SK-N-SH (cell line): ENCODE data around the gene RBMS3. TPM values are rescaled to one million over a fixed set of nuclear protein-coding genes. Genes with fewer than 3 reads are reported as not detected.

ENCODE experiments used
- CTCF ChIA-PET: fragments of 300-600, 350-600 bp; formaldehyde crosslinking; extraction: SDS; loops from one replicate; lab custom pipeline; 2021; lab: Yijun Ruan, JAX
- POLR2A ChIA-PET: fragments of 350-600 bp; sonication (Branson Sonifier 250); formaldehyde crosslinking; extraction: SDS; loops from one replicate; lab custom pipeline; 2020; ENCODE audit warnings: antibody characterized with exemption, inconsistent platforms; lab: Yijun Ruan, JAX
- DNase-seq: peaks from one replicate; pipeline ENCODE4 v3.0.0; 2012
- H2AFZ ChIP-seq: fragments of 200-600 bp; sonication (generic); 2 replicates; pipeline ENCODE4 v1.8.1; 2016; ENCODE audit warnings: antibody characterized with exemption, mild to moderate bottlenecking, low read depth
- H3F3A ChIP-seq: fragments of 200-600 bp; sonication (generic); replicated peaks from 2 replicates; pipeline ENCODE3; 2016; ENCODE audit warnings: antibody characterized with exemption, mild to moderate bottlenecking; ENCODE audit not compliant: insufficient read depth
- H3K27ac ChIP-seq, 2 experiments: fragments of 200-500 bp in 1 of 2; fragments of 200-600 bp in 1 of 2; sonication (Bioruptor generic) in 1 of 2; sonication (generic), shearing (Covaris generic) in 1 of 2; 2 replicates each; pipeline versions ENCODE4 v1.5.1 to v1.6.1; 2014 to 2016; ENCODE audit warnings: low read depth in 2 of 2, inconsistent platforms in 1 of 2, low read length in 1 of 2, mild to moderate bottlenecking in 1 of 2, mixed read lengths in 1 of 2
- H3K27me3 ChIP-seq: fragments of 200-600 bp; sonication (generic), shearing (Covaris generic); 2 replicates; pipeline ENCODE4 v1.6.1; 2016; ENCODE audit warnings: mixed run types; ENCODE audit not compliant: insufficient read depth
- H3K36me3 ChIP-seq, 2 experiments: fragments of 200-500 bp in 1 of 2; fragments of 200-600 bp in 1 of 2; sonication (Bioruptor generic) in 1 of 2; sonication (generic) in 1 of 2; replicated peaks in 1 of 2; 2 replicates each; pipeline versions ENCODE3 to v1.5.1; 2014 to 2016; ENCODE audit warnings: low read length in 1 of 2, mild to moderate bottlenecking in 1 of 2; ENCODE audit not compliant: insufficient read depth in 2 of 2, control insufficient read depth in 1 of 2
- H3K4me1 ChIP-seq, 2 experiments: fragments of 200-500 bp in 1 of 2; fragments of 200-600 bp in 1 of 2; sonication (Bioruptor generic) in 1 of 2; sonication (generic), shearing (Covaris generic) in 1 of 2; 2 replicates each; pipeline versions ENCODE4 v1.5.1 to v1.6.1; 2014 to 2016; ENCODE audit warnings: low read depth in 1 of 2, low read length in 1 of 2, mixed run types in 1 of 2; ENCODE audit not compliant: insufficient read depth in 2 of 2, control insufficient read depth in 1 of 2
- H3K4me2 ChIP-seq: fragments of 200-600 bp; sonication (generic), shearing (Covaris generic); 2 replicates; pipeline ENCODE4 v1.6.1; 2017; ENCODE audit warnings: mixed run types
- H3K4me3 ChIP-seq, 2 experiments: fragments of 200-500 bp in 1 of 2; fragments of 200-600 bp in 1 of 2; sonication (Bioruptor generic) in 1 of 2; sonication (generic), shearing (Covaris generic) in 1 of 2; 2 replicates each; pipeline versions ENCODE4 v1.5.1 to v1.8.1; 2014 to 2016; ENCODE audit warnings: low read depth in 2 of 2, inconsistent platforms in 1 of 2, low read length in 1 of 2, mild to moderate bottlenecking in 1 of 2, mixed read lengths in 1 of 2, moderate library complexity in 1 of 2
- H3K79me2 ChIP-seq: fragments of 200-600 bp; sonication (generic); 2 replicates; pipeline ENCODE4 v1.8.1; 2017; ENCODE audit warnings: mild to moderate bottlenecking; ENCODE audit not compliant: insufficient read depth
- H3K9ac ChIP-seq: fragments of 200-600 bp; sonication (generic); 2 replicates; pipeline ENCODE4 v1.6.1; 2017; ENCODE audit warnings: mixed run types
- H3K9me2 ChIP-seq: fragments of 200-600 bp; sonication (generic); 2 replicates; pipeline ENCODE4 v1.6.1; 2017; ENCODE audit warnings: mixed run types
- H3K9me3 ChIP-seq: fragments of 200-600 bp; sonication (generic); 2 replicates; pipeline ENCODE4 v1.6.1; 2017; ENCODE audit warnings: mixed run types, mild to moderate bottlenecking, moderate library complexity
- H4K20me1 ChIP-seq: fragments of 200-600 bp; sonication (generic); 2 replicates; pipeline ENCODE4 v1.6.1; 2017; ENCODE audit warnings: mild to moderate bottlenecking, mixed run types; ENCODE audit not compliant: insufficient read depth
- CHD2 ChIP-seq: fragments of 150-350 bp; IDR thresholded peaks from 2 replicates; pipeline ENCODE4 v1.6.1; 2018; ENCODE audit warnings: low read length; ENCODE audit not compliant: partially characterized antibody
- EZH2phosphoT487 ChIP-seq: fragments of 200-600 bp; sonication (generic); IDR thresholded peaks from 2 replicates; pipeline ENCODE4 v1.6.1; 2017; ENCODE audit warnings: low read depth, mixed run types, mild to moderate bottlenecking, antibody characterized with exemption, moderate library complexity, borderline replicate concordance
- FOSL2 ChIP-seq: IDR thresholded peaks from 2 replicates; pipeline ENCODE4 v1.4.0; 2012; ENCODE audit warnings: low read depth, mild to moderate bottlenecking, moderate library complexity, borderline replicate concordance
- FOXJ3 ChIP-seq: sonication (generic); formaldehyde crosslinking; IDR thresholded peaks from 2 replicates; pipeline ENCODE4 v1.5.1; 2020; ENCODE audit warnings: mild to moderate bottlenecking, missing genetic modification reagents
- FOXM1 ChIP-seq: IDR thresholded peaks from 2 replicates; pipeline ENCODE4 v1.4.0; 2012; ENCODE audit warnings: low read depth, mild to moderate bottlenecking
- GATA2 ChIP-seq: sonication (generic); formaldehyde crosslinking; IDR thresholded peaks from 2 replicates; pipeline ENCODE4 v1.5.0; 2020; ENCODE audit warnings: mild to moderate bottlenecking, missing genetic modification reagents
- MEF2A ChIP-seq: IDR thresholded peaks from 2 replicates; pipeline ENCODE4 v1.4.0; 2012; ENCODE audit warnings: low read depth, borderline replicate concordance
- MXI1 ChIP-seq: IDR thresholded peaks from 2 replicates; pipeline ENCODE4 v1.6.1; 2012; ENCODE audit warnings: mild to moderate bottlenecking, low read depth, low read length, improper control_type of control experiment
- POLR2AphosphoS5 ChIP-seq: IDR thresholded peaks from 2 replicates; pipeline ENCODE4 v1.6.1; 2012; ENCODE audit warnings: low read depth, low read length
- RAD21 ChIP-seq: IDR thresholded peaks from 2 replicates; pipeline ENCODE4 v1.6.1; 2012; ENCODE audit warnings: mild to moderate bottlenecking, low read length
- RCOR1 ChIP-seq: fragments of 150-350 bp; IDR thresholded peaks from 2 replicates; pipeline ENCODE4 v1.6.1; 2017; ENCODE audit warnings: antibody characterized with exemption, low read length
- RXRA ChIP-seq: IDR thresholded peaks from 2 replicates; pipeline ENCODE4 v1.4.0; 2012; ENCODE audit warnings: low read depth, mild to moderate bottlenecking, borderline replicate concordance
- SMC3 ChIP-seq: IDR thresholded peaks from 2 replicates; pipeline ENCODE4 v1.6.1; 2012; ENCODE audit warnings: low read depth, low read length, improper control_type of control experiment
- TEAD4 ChIP-seq: IDR thresholded peaks from 2 replicates; pipeline ENCODE4 v1.4.0; 2012; ENCODE audit warnings: mild to moderate bottlenecking, borderline replicate concordance; ENCODE audit not compliant: insufficient read depth
- WGBS: methylation state at CpG from one replicate; pipeline ENCODE4 v1.1.6; 2017; ENCODE audit warnings: low lambda C conversion rate; 5-methylcytosine and 5-hydroxymethylcytosine counted together
- polyA plus RNA-seq, 3 experiments: library from polyadenylated mRNA; depleted of rRNA; stranded (reverse); fragments of >200 nt; gene quantifications; 2 replicates each; pipeline ENCODE4 v1.2.3, GENCODE V29; 2012
- TF ChIP-seq, protein P1 (sequence below): IDR thresholded peaks from 2 replicates; pipeline ENCODE4 v1.6.1; 2012; ENCODE audit warnings: mild to moderate bottlenecking, low read depth, low read length, moderate library complexity
- TF ChIP-seq, protein P2 (sequence below): fragments of 200-600 bp; sonication (generic); IDR thresholded peaks from 2 replicates; pipeline ENCODE4 v1.6.1; 2017; ENCODE audit warnings: antibody characterized with exemption, mild to moderate bottlenecking, moderate library complexity
- TF ChIP-seq, protein P3 (sequence below): fragments of 150-350 bp; IDR thresholded peaks from 2 replicates; pipeline ENCODE4 v1.6.1; 2017; ENCODE audit warnings: antibody characterized with exemption, low read length, low read depth, borderline replicate concordance
- TF ChIP-seq, protein P4 (sequence below): fragments of 150-350 bp; IDR thresholded peaks from 2 replicates; pipeline ENCODE4 v1.6.1; 2016; ENCODE audit warnings: mild to moderate bottlenecking, low read depth, low read length

The RBMS3 gene
- polyA plus RNA-seq, 1 of the 3 experiments (the other 2 are of a cell fraction): 8.2 TPM

DNA sequence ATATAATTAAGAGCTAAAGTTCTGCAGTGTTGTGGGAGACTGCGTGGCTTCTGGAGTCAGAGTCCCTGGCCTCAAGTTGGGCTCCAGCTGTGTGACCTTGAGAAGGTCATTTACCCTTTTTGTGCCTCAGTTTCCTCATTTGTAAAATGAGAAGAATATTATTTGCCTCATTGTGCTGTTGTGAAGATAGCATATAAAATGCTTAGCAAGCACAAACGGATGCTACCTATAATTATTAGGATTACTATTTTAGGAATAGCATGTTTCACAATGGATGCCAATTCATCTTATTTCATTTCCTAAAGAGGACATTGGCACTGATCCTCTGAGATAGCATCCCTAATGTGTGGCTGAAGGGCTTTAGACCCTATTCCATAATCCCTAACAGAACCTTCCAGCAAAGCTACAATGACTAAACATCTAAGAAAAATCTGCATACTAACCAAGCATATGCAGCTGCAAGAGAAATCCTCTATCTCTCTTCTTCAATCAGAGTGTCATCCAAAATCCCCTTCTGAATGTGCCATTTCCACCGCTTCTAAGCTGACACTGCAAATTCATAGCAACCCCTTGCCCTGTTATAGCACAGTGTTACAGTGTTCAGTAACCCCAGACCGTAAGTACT, 148.3 kb downstream of the RBMS3 start:
- TF ChIP-seq MXI1: no peak
- TF ChIP-seq RAD21: no peak
- TF ChIP-seq, protein P1, sequence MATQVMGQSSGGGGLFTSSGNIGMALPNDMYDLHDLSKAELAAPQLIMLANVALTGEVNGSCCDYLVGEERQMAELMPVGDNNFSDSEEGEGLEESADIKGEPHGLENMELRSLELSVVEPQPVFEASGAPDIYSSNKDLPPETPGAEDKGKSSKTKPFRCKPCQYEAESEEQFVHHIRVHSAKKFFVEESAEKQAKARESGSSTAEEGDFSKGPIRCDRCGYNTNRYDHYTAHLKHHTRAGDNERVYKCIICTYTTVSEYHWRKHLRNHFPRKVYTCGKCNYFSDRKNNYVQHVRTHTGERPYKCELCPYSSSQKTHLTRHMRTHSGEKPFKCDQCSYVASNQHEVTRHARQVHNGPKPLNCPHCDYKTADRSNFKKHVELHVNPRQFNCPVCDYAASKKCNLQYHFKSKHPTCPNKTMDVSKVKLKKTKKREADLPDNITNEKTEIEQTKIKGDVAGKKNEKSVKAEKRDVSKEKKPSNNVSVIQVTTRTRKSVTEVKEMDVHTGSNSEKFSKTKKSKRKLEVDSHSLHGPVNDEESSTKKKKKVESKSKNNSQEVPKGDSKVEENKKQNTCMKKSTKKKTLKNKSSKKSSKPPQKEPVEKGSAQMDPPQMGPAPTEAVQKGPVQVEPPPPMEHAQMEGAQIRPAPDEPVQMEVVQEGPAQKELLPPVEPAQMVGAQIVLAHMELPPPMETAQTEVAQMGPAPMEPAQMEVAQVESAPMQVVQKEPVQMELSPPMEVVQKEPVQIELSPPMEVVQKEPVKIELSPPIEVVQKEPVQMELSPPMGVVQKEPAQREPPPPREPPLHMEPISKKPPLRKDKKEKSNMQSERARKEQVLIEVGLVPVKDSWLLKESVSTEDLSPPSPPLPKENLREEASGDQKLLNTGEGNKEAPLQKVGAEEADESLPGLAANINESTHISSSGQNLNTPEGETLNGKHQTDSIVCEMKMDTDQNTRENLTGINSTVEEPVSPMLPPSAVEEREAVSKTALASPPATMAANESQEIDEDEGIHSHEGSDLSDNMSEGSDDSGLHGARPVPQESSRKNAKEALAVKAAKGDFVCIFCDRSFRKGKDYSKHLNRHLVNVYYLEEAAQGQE: no peak
- no peak for TF ChIP-seq SMC3
- TF ChIP-seq RCOR1: no peak
- TF ChIP-seq FOXM1: no peak
- no peak for TF ChIP-seq CHD2
- TF ChIP-seq EZH2phosphoT487: no peak
- TF ChIP-seq POLR2AphosphoS5: no peak
- TF ChIP-seq TEAD4: no peak
- TF ChIP-seq, protein P2, sequence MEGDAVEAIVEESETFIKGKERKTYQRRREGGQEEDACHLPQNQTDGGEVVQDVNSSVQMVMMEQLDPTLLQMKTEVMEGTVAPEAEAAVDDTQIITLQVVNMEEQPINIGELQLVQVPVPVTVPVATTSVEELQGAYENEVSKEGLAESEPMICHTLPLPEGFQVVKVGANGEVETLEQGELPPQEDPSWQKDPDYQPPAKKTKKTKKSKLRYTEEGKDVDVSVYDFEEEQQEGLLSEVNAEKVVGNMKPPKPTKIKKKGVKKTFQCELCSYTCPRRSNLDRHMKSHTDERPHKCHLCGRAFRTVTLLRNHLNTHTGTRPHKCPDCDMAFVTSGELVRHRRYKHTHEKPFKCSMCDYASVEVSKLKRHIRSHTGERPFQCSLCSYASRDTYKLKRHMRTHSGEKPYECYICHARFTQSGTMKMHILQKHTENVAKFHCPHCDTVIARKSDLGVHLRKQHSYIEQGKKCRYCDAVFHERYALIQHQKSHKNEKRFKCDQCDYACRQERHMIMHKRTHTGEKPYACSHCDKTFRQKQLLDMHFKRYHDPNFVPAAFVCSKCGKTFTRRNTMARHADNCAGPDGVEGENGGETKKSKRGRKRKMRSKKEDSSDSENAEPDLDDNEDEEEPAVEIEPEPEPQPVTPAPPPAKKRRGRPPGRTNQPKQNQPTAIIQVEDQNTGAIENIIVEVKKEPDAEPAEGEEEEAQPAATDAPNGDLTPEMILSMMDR: no peak
- no peak for TF ChIP-seq MEF2A
- TF ChIP-seq GATA2 (CRISPR knock-in tag): no peak
- TF ChIP-seq, protein P3, sequence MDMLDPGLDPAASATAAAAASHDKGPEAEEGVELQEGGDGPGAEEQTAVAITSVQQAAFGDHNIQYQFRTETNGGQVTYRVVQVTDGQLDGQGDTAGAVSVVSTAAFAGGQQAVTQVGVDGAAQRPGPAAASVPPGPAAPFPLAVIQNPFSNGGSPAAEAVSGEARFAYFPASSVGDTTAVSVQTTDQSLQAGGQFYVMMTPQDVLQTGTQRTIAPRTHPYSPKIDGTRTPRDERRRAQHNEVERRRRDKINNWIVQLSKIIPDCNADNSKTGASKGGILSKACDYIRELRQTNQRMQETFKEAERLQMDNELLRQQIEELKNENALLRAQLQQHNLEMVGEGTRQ: no peak
- TF ChIP-seq FOXJ3 (CRISPR knock-in tag): no peak
- TF ChIP-seq, protein P4, sequence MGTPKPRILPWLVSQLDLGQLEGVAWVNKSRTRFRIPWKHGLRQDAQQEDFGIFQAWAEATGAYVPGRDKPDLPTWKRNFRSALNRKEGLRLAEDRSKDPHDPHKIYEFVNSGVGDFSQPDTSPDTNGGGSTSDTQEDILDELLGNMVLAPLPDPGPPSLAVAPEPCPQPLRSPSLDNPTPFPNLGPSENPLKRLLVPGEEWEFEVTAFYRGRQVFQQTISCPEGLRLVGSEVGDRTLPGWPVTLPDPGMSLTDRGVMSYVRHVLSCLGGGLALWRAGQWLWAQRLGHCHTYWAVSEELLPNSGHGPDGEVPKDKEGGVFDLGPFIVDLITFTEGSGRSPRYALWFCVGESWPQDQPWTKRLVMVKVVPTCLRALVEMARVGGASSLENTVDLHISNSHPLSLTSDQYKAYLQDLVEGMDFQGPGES: no peak
- no peak for TF ChIP-seq RXRA
- no peak for TF ChIP-seq FOSL2
- Histone ChIP-seq H3K9me2 (no peaks in the 10 kb centered on the region), H3K4me3 (no peak overlapping the region), H3K9ac (no peak overlapping the region), H3K27ac (peak overlapping the region; percentile 30 to 99; a peak in 3 of 4 replicates), H3K4me2 (no peak overlapping the region), H3K9me3 (no peaks in the 10 kb centered on the region), H3K36me3 (no peaks in the 10 kb centered on the region), H3K4me1 (peaks cover 31 to 53% of the 10 kb centered on the region in 2 experiments; a peak in 3 of 4 replicates), H3K27me3 (no peaks in the 10 kb centered on the region), H3F3A (peaks cover 26% of the 10 kb centered on the region), H4K20me1 (no peaks in the 10 kb centered on the region), H2AFZ (no peak overlapping the region), H3K79me2 (peaks cover 89% of the 10 kb centered on the region)
- 72% methylated on average over 4 of the region's 4 CpGs for WGBS
- CTCF ChIA-PET: interaction anchor here (0.7 to 3.3 kb wide), 3 partner anchors 36 to 285 kb away, joined by 3 to 18 read pairs (median 3); no protein-coding TSS in a partner anchor
- POLR2A ChIA-PET: interaction anchor here (1.1 to 1.2 kb wide), 3 partner anchors 92 to 214 kb away, joined by 3 read pairs; no protein-coding TSS in a partner anchor
- DNase-seq: no peak
